Liver (tissue), 3 donors: ENCODE data around the gene PVALEF.

ENCODE experiments used
- ATF3 ChIP-seq: IDR thresholded peaks from 2 replicates; pipeline ENCODE4 v1.6.1; 2016; ENCODE audit warnings: antibody characterized with exemption
- CTCF ChIP-seq: fragments of 150-350 bp; IDR thresholded peaks from 2 replicates; pipeline ENCODE4 v1.5.1; 2017; ENCODE audit warnings: improper control_type of control experiment, low read depth, low read length; ENCODE audit not compliant: missing input control
- FOXA1 ChIP-seq: IDR thresholded peaks from 2 replicates; pipeline ENCODE4 v1.6.1; 2016; ENCODE audit warnings: antibody characterized with exemption
- GABPA ChIP-seq, 2 donors: IDR thresholded peaks in 1 of 2; conservative IDR thresholded peaks in 1 of 2; 2 replicates each; pipeline ENCODE4 v1.6.1; 2016; ENCODE audit warnings: antibody characterized with exemption in 2 of 2, mild to moderate bottlenecking in 1 of 2, moderate library complexity in 1 of 2
- HNF4G ChIP-seq: IDR thresholded peaks from 2 replicates; pipeline ENCODE4 v1.6.1; 2016; ENCODE audit warnings: antibody characterized with exemption
- MAX ChIP-seq: IDR thresholded peaks from 2 replicates; pipeline ENCODE4 v1.6.1; 2016; ENCODE audit warnings: antibody characterized with exemption
- RAD21 ChIP-seq, 2 donors: IDR thresholded peaks; 2 replicates each; pipeline ENCODE4 v1.6.1; 2016; ENCODE audit warnings: antibody characterized with exemption in 2 of 2, mild to moderate bottlenecking in 2 of 2
- TAF1 ChIP-seq: conservative IDR thresholded peaks from 2 replicates; pipeline ENCODE4 v1.6.1; 2016; ENCODE audit warnings: antibody characterized with exemption, mild to moderate bottlenecking
- donor health status: healthy.
- donor health status: healthy.

GRCh38 chr17:81198826-81199481 is 33.6 kb downstream of the PVALEF start:
- TF ChIP-seq CTCF (no peak), MAX (no peak), GABPA (IDR thresholded peaks at IDR 0.05 in 1 of 2, conservative IDR thresholded peaks at IDR 0.05 in 1 of 2) (no peak), ATF3 (no peak), HNF4G (no peak), TAF1 (no peak), FOXA1 (no peak), RAD21 (IDR thresholded peaks at IDR 0.05) (no peak)
